Endometrial microvascular endothelial cells (primary cell): ENCODE data around the gene VPS25. TPM values are rescaled to one million over a fixed set of nuclear protein-coding genes. Genes with fewer than 3 reads are reported as not detected.
"Not testable (repeated sequence)": the region's sequence is repeated elsewhere in the genome, so short reads cannot be mapped to it uniquely, and the experiment has no call there.

Experiments used
- in situ Hi-C: cut with HindIII; loops from 2 replicates; pipeline ENCODE4 v1.10.0; 2017; ENCODE audit warnings: low sequenced_read_pairs, low pct_unique_long_range_greater_than_20kb; ENCODE audit errors: inconsistent ontology term
- total RNA-seq: library from RNA; depleted of rRNA; stranded (reverse); fragments of >200 nt; gene quantifications from one replicate; pipeline ENCODE4 v1.2.3, GENCODE V29; 2015; ENCODE audit errors: inconsistent ontology term

The VPS25 gene
- total RNA-seq, 1 donor from 2014 or later: 70.5 TPM

DNA sequence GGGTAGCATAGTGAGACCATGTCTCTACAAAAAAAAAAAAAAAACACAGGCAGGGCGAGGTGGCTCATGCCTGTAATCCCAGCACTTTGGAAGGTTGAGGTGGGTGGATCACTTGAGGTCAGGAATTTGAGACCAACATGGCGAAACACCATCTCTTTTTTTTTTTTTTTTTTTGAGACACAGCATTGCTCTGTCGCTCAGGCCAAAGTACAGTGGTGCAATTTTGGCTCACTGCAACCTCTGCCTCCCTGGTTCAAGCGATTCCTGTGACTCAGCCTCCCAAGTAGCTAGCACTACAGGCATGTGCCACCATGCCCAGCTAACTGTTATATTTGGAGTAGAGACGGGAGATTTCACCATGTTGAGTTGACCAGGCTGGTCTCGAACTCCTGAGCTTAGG, 7.1 kb upstream of the VPS25 start:
- in situ Hi-C loops: no loop called here

- in situ Hi-C loops: no loop called here
Measured at GRCh38 chr17:42767512-42767911, 5.7 kb upstream of the VPS25 start.

GRCh38 chr17:42768006-42768405, 5.2 kb upstream of the VPS25 start:
- in situ Hi-C loops: not testable (repeated sequence)

DNA sequence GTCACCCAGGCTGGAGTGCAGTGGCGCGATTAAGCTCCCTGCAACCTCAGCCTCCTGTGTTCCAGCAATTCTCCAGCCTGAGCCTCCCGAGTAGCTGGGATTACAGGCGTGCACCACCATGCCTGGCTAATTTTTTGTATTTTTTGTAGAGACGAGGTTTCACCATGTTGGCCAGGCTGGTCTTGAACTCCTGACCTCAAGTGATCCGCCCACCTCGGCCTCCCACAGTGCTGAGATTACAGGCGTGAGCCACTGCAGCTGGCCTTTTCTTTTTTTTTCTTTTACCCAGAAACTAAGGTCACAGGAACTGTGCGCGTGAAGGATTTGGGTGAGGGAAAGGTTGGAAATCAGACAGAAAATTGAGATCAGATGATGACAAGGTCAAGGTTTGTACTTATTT, 3.3 kb upstream of the VPS25 start:
- in situ Hi-C loops: not testable (repeated sequence)

DNA sequence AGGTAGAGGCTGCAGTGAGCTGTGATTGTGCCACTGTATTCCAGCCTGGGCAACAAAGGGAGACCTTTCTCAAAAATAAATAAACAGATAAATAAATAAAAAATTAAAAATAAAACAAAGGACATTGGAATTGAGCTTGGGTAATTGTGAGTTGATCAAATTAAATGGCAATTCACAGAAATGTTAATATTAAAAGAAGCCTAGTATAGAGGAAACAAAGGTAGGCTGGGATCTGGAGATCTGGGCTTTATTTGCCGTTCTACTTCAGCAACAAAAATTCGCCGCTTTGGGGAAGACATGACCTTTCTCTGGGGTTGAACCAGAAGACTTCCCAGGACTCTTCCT, 332 bp upstream of the VPS25 start:
- in situ Hi-C loops: no loop called here

GRCh38 chr17:42774066-42774745, 957 bp downstream of the VPS25 start:
- in situ Hi-C loops: no loop called here

DNA sequence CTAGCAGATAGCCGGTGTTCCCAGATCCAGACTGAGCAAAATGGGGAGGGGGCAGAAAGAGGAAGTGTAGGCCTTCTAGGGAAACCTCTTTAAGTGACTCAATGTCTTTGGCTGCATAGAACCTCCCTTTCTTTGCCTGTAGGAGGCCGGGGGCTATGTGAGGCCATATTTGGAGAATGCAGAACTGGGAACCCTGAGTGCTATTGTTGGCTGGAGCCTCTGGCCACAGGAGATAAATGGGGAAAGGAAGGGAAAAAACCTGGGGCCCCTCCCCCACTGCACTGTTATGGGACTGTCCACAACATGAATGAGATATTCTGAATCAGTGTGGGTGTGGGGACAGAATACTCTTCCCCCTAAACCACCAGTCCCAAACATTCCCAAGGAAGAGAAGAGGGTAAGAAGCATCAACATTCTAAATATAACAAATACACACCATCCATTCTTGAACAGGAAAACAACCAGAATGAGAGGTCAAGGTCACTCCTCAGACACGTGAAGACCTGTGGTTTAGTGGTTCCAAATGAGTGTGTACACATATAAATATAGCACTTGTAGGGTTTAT, 2.4 kb downstream of the VPS25 start:
- in situ Hi-C loops: no loop called here

DNA sequence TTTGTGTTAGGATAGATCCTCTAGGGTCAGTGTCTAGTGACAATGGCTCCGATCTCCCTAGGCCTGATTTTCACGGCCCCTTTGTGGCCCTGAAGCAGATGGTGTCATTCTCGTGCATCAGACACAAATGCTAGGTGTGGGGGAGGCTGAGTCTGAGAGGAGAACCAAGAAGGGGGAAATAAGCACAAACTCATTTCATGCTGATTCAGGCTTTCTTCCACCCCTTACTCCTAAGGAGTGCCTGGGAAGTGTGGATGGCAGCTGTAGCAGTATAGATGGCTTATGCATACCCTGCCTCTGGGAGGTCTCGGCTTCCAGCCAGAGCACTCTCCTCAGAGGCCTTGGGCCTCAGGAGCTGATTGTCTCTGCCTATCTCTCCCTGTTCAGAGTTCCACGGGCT, 5.3 kb downstream of the VPS25 start:
- in situ Hi-C loops: no loop called here

GRCh38 chr17:42779304-42779935, 6.2 kb downstream of the VPS25 start:
- in situ Hi-C loops: no loop called here

DNA sequence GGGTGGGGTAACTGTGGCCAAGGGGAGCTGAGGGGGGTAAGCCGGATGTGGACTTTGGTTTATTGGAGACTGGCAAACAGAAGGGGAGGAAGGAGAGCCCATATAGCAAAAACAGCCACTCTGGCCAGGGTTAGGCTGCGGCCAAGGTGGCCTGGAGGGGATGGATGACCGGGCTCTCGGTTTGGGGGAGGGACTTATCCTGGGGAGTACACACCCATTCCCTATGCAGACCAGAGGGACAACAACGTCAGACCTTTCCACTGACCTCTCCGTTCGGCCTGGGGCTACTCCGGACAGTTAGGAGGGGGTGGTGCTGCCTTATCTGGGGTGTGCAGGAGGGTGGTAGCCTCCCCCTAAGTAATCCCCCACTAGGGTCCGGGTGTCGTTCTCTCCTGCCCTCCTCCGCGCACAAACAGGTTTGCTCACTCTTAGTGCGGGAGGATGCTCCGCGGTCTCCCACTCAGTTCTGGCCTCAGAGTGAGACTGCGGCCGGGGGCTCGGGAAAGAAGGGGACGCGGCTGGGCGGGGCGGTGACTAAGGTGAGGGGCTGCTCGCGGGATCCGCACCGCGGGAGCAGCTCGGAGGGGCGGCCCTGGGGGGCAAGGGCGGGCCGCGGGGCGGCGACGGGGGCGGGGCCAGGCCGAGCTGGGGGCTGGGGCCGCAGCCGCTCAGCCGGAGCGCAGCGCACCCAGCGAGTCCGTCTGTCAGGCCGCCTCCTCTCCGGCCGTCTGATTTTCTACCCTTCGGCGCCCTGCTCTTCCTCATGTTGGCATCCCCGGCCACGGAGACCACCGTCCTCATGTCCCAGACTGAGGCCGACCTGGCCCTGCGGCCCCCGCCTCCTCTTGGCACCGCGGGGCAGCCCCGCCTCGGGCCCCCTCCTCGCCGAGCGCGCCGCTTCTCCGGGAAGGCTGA, 6.9 kb downstream of the VPS25 start, which contains the start of gene WNK4:
TSS of gene WNK4 (plus strand) at position 675 of the 915 bp plus-strand sequence. CDS start at position 764, 89 bp downstream.
- in situ Hi-C loops: no loop called here

GRCh38 chr17:42780851-42781638, 7.8 kb downstream of the VPS25 start:
- in situ Hi-C loops: no loop called here

DNA sequence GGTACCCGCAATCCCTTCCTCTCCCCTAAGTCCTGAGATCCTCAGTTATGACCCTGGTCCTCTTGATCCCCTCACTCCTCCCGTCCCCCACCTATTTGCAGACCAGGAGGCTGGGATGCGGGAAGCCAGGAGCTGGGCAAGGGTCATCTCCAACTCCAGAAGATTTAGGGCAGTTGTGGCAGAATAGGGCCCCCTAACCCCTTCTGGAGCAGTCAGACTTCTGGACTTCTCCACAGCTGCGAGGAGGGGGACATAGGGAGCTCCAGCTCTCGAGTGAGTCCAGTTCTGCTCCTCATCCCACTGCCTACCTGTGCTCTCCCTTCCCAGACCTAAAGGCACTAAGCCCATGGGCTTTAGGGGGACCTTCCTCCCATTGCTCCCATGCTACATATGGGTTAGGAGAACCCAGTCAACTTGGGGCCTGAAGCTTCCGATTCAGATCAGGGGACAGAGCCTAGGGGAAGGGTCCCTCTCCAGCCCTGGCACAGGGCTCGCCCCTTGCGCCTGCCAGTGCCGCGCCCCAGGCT, 8.5 kb downstream of the VPS25 start:
- in situ Hi-C loops: no loop called here

- in situ Hi-C loops: no loop called here
Measured at GRCh38 chr17:42782166-42783061, 9.2 kb downstream of the VPS25 start.

- in situ Hi-C loops: no loop called here
Measured at GRCh38 chr17:42783062-42783790, 10.0 kb downstream of the VPS25 start.

GRCh38 chr17:42783791-42784138, 10.5 kb downstream of the VPS25 start:
- in situ Hi-C loops: no loop called here

- in situ Hi-C loops: no loop called here
Measured at GRCh38 chr17:42784409-42784808, 11.2 kb downstream of the VPS25 start.
